B cell (primary cell): Measurements from ENCODE around the gene MRPS27. TPM values are rescaled to one million over a fixed set of nuclear protein-coding genes. Genes with fewer than 3 reads are reported as not detected.

Experiments used
- ATAC-seq: fragments of 200-7000 bp; cut with Tn5 transposase; one replicate; pipeline ENCODE4 v1.10.0; 2021; ENCODE audit warnings: low read depth, mild to moderate bottlenecking, moderate number of reproducible peaks, moderate library complexity
- CTCF ChIA-PET: fragments of 350-600 bp; sonication (Branson Sonifier 250); formaldehyde crosslinking; loops from one replicate; lab custom pipeline; 2021; ENCODE audit warnings: antibody characterized with exemption, inconsistent platforms; lab: Charles Lee
- POLR2A ChIA-PET: fragments of 350-600 bp; sonication (Branson Sonifier 250); formaldehyde crosslinking; loops from one replicate; lab custom pipeline; 2021; ENCODE audit warnings: antibody characterized with exemption; lab: Charles Lee
- DNase-seq: peaks from one replicate; pipeline ENCODE4 v3.0.0; 2013
- H2AFZ ChIP-seq: 2 replicates; pipeline ENCODE4 v1.6.1; 2012; ENCODE audit warnings: mild to moderate bottlenecking, low read depth, low read length; ENCODE audit not compliant: insufficient read depth, poor library complexity, severe bottlenecking
- H3K27ac ChIP-seq, 2 donors: 1 replicate in 1 of 2; 2 replicates in 1 of 2; pipeline ENCODE4 v1.5.1; 2012 to 2013; ENCODE audit warnings: low read length in 2 of 2, mild to moderate bottlenecking in 2 of 2, moderate library complexity in 1 of 2
- H3K27me3 ChIP-seq, 4 experiments: fragments of 200-600 bp in 1 of 4; sonication (generic) in 1 of 4; replicated peaks in 1 of 4; 1 replicate in 2 of 4; 2 replicates in 2 of 4; pipeline versions ENCODE4 v1.6.1 to v1.7.0; 2013 to 2016; ENCODE audit warnings: low read length in 3 of 4, mild to moderate bottlenecking in 2 of 4, mixed read lengths in 1 of 4, moderate library complexity in 1 of 4; ENCODE audit not compliant: insufficient read depth in 4 of 4, control insufficient read depth in 3 of 4; ENCODE audit errors: control extremely low read depth in 1 of 4
- H3K36me3 ChIP-seq, 2 experiments: replicated peaks in 1 of 2; 1 replicate in 1 of 2; 2 replicates in 1 of 2; pipeline versions ENCODE4 v1.6.1 to v1.7.1; 2013; ENCODE audit warnings: low read length in 1 of 2; ENCODE audit not compliant: insufficient read depth in 2 of 2, control insufficient read depth in 1 of 2; ENCODE audit errors: control extremely low read depth in 1 of 2, extremely low read depth in 1 of 2
- H3K4me1 ChIP-seq, 2 donors: fragments of 200-600 bp in 1 of 2; sonication (generic) in 1 of 2; 1 replicate in 1 of 2; 2 replicates in 1 of 2; pipeline versions ENCODE4 v1.5.1 to v1.6.1; 2013 to 2017; ENCODE audit warnings: low read length in 2 of 2; ENCODE audit not compliant: control insufficient read depth in 2 of 2, insufficient read depth in 2 of 2
- H3K4me2 ChIP-seq: replicated peaks from 2 replicates; pipeline ENCODE3; 2012; ENCODE audit warnings: mild to moderate bottlenecking, low read depth, low read length; ENCODE audit not compliant: poor library complexity, severe bottlenecking
- H3K4me3 ChIP-seq, 5 experiments: fragments of 200-600 bp in 1 of 5; sonication (generic) in 1 of 5; 1 replicate in 3 of 5; 2 replicates in 2 of 5; pipeline versions ENCODE4 v1.5.1 to v1.7.0; 2011 to 2016; ENCODE audit warnings: low read length in 4 of 5, mild to moderate bottlenecking in 4 of 5, low read depth in 2 of 5, control low read depth in 1 of 5, moderate library complexity in 1 of 5; ENCODE audit not compliant: insufficient read depth in 1 of 5; ENCODE audit errors: control extremely low read depth in 1 of 5, extremely low read depth in 1 of 5
- H3K79me2 ChIP-seq: fragments of 200-600 bp; sonication (generic); one replicate; pipeline ENCODE4 v1.6.0; 2016; ENCODE audit warnings: low read length; ENCODE audit not compliant: control insufficient read depth, insufficient read depth
- H3K9ac ChIP-seq: fragments of 200-600 bp; sonication (generic); 2 replicates; pipeline ENCODE4 v1.6.1; 2017; ENCODE audit warnings: mild to moderate bottlenecking, low read length, moderate library complexity
- H3K9me3 ChIP-seq, 3 donors: one replicate each; pipeline versions ENCODE4 v1.6.1 to v1.7.1; 2013; ENCODE audit warnings: low read length in 2 of 3; ENCODE audit not compliant: control insufficient read depth in 2 of 3, insufficient read depth in 1 of 3; ENCODE audit errors: control extremely low read depth in 1 of 3
- H4K20me1 ChIP-seq: 2 replicates; pipeline ENCODE4 v1.6.0; 2012; ENCODE audit warnings: mild to moderate bottlenecking, low read length; ENCODE audit not compliant: insufficient read depth, control insufficient read depth, poor library complexity, severe bottlenecking
- H3K27ac Mint-ChIP-seq: one replicate; pipeline ENCODE4 v1.8.0; 2021; ENCODE audit warnings: mixed read lengths
- H3K27me3 Mint-ChIP-seq: one replicate; pipeline ENCODE4 v1.8.0; 2021; ENCODE audit warnings: mixed read lengths
- H3K4me1 Mint-ChIP-seq: one replicate; pipeline ENCODE4 v1.8.0; 2021; ENCODE audit warnings: mixed read lengths
- H3K4me3 Mint-ChIP-seq: one replicate; pipeline ENCODE4 v1.8.0; 2021; ENCODE audit warnings: mixed read lengths
- H3K9me3 Mint-ChIP-seq: one replicate; pipeline ENCODE4 v1.8.0; 2022; ENCODE audit warnings: mixed read lengths; ENCODE audit not compliant: insufficient read depth
- CTCF ChIP-seq: fragments of 200-600 bp; IDR thresholded peaks from one replicate; pipeline ENCODE4 v1.8.0; 2022; ENCODE audit warnings: antibody characterized with exemption, mild to moderate bottlenecking
- EZH2 ChIP-seq: IDR thresholded peaks from 2 replicates; pipeline ENCODE4 v1.6.1; 2012; ENCODE audit warnings: borderline replicate concordance, low read depth, mild to moderate bottlenecking, moderate library complexity, low read length; ENCODE audit not compliant: insufficient read depth, poor library complexity, severe bottlenecking
- WGBS: methylation state at CpG from one replicate; pipeline ENCODE4 v1.1.5; 2013; ENCODE audit warnings: missing lambda C conversion rate; ENCODE audit not compliant: insufficient coverage; 5-methylcytosine and 5-hydroxymethylcytosine counted together
- intact Hi-C: fragments of 100-400 bp; cut with micrococcal nuclease; formaldehyde crosslinking; loops from one replicate; pipeline ENCODE4 v1.10.0; 2022
- polyA plus RNA-seq: library from polyadenylated mRNA; depleted of rRNA; stranded (reverse); fragments of >200 nt; gene quantifications from 2 replicates; pipeline ENCODE4 v1.2.3, GENCODE V29; 2012
- total RNA-seq, 2 donors: library from RNA; stranded (reverse); fragments of 120-200 nt in 1 of 2; gene quantifications; 1 replicate in 1 of 2; 2 replicates in 1 of 2; pipeline versions ENCODE4 v1.2.3 to v1.2.4, GENCODE V29; 2013 to 2022

The MRPS27 gene
- total and polyA plus RNA-seq, 2 donors (not counting 1 experiment from before 2014, with no cell fraction given), result 33.4 to 58.3 TPM

- no peak overlapping the region for H2AFZ ChIP-seq
- no peaks in the 10 kb centered on the region for H3K9me3 ChIP-seq
- H3K4me3 ChIP-seq, result no peak overlapping the region
- H3K4me2 ChIP-seq, result no peak overlapping the region
- Mint-ChIP-seq H3K4me1 (no peaks in the 10 kb centered on the region), H3K27ac (no peak overlapping the region), H3K4me3 (no peak overlapping the region), H3K27me3 (no peaks in the 10 kb centered on the region), H3K9me3 (no peaks in the 10 kb centered on the region)
- intact Hi-C loops, result no loop called here
- ChIA-PET POLR2A (no interaction called here), CTCF (interaction anchor here (0.7 to 1.7 kb wide), 2 partner anchors 82 to 92 kb away, joined by 3 to 4 read pairs; no protein-coding TSS in a partner anchor)
- ATAC-seq (no peak), DNase-seq (no peak)
- H3K4me1 ChIP-seq, result no peaks in the 10 kb centered on the region
- H4K20me1 ChIP-seq, result no peaks in the 10 kb centered on the region
- TF ChIP-seq EZH2 (no peak), CTCF (no peak)
- no CpG with 5 or more reads among the region's 3 CpGs for WGBS
- no peak overlapping the region for H3K9ac ChIP-seq
- no peaks in the 10 kb centered on the region for H3K27me3 ChIP-seq
- no peaks in the 10 kb centered on the region for H3K79me2 ChIP-seq
- peaks cover 0 to 42% of the 10 kb centered on the region in 2 experiments for H3K36me3 ChIP-seq
- H3K27ac ChIP-seq, result no peak overlapping the region
Observed at GRCh38 chr5:72216756-72217155, 103.3 kb downstream of the MRPS27 start.

- no peak for ATAC-seq
Observed at GRCh38 chr5:72214168-72214567, 105.9 kb downstream of the MRPS27 start.

More at GRCh38 chr5:72214168-72214567, 105.9 kb downstream of the MRPS27 start:
- WGBS, result 92% methylated on average over 4 of the region's 4 CpGs
- Histone ChIP-seq H3K27ac (no peak overlapping the region), H4K20me1 (no peaks in the 10 kb centered on the region), H3K36me3 (peaks cover 0 to 18% of the 10 kb centered on the region in 2 experiments), H3K4me2 (no peak overlapping the region), H2AFZ (no peak overlapping the region), H3K4me3 (no peak overlapping the region), H3K9ac (no peak overlapping the region), H3K9me3 (no peaks in the 10 kb centered on the region), H3K27me3 (no peaks in the 10 kb centered on the region), H3K4me1 (no peaks in the 10 kb centered on the region), H3K79me2 (no peaks in the 10 kb centered on the region)
- H3K9me3 Mint-ChIP-seq, result no peaks in the 10 kb centered on the region
- intact Hi-C loops, result no loop called here
- H3K4me1 Mint-ChIP-seq, result no peaks in the 10 kb centered on the region
- POLR2A ChIA-PET, result no interaction called here
- H3K27ac Mint-ChIP-seq, result no peak overlapping the region
- CTCF ChIA-PET, result no interaction called here
- TF ChIP-seq CTCF (no peak), EZH2 (no peak)
- no peak for DNase-seq
- H3K4me3 Mint-ChIP-seq, result no peak overlapping the region
- H3K27me3 Mint-ChIP-seq, result no peaks in the 10 kb centered on the region
